Activated CD8-positive, alpha-beta memory T cell treated with anti-CD3 and anti-CD28 coated beads for 4 hours (primary cell): ENCODE data around the gene KRT5.
"Not testable (repeated sequence)": the region's sequence is repeated elsewhere in the genome, so short reads cannot be mapped to it uniquely, and the experiment has no call there.

Source experiments
- DNase-seq, 2 donors: peaks; one replicate each; pipeline ENCODE4 v3.0.0-alpha.2; 2020; ENCODE audit warnings: low read depth in 2 of 2

KRT5 gene

GRCh38 chr12:52521175-52521567 is 977 bp upstream of the KRT5 start:
- no peak for DNase-seq

GRCh38 chr12:52519387-52519703 is 849 bp downstream of the KRT5 start:
- DNase-seq: no peak

GRCh38 chr12:52518574-52519386 is 1.4 kb downstream of the KRT5 start:
- no peak for DNase-seq

GRCh38 chr12:52517888-52518287 is 2.3 kb downstream of the KRT5 start:
- DNase-seq: no peak

GRCh38 chr12:52517005-52517835 is 3.0 kb downstream of the KRT5 start:
- no peak for DNase-seq

- no peak for DNase-seq
Measured at GRCh38 chr12:52515927-52516831, 4.0 kb downstream of the KRT5 start.

GRCh38 chr12:52515319-52515646 is 4.9 kb downstream of the KRT5 start:
- no peak for DNase-seq

- no peak for DNase-seq
Measured at GRCh38 chr12:52514471-52515318, 5.5 kb downstream of the KRT5 start.

GRCh38 chr12:52513736-52514135 is 6.5 kb downstream of the KRT5 start:
- DNase-seq: no peak

- DNase-seq: no peak
Measured at GRCh38 chr12:52508211-52508610, 12.0 kb downstream of the KRT5 start.

GRCh38 chr12:52506858-52507715 is 13.1 kb downstream of the KRT5 start:
- no peak for DNase-seq

GRCh38 chr12:52502877-52503276 is 17.3 kb downstream of the KRT5 start:
- no peak for DNase-seq

GRCh38 chr12:52501490-52501889 is 18.7 kb downstream of the KRT5 start:
- DNase-seq: no peak

- DNase-seq: not testable (repeated sequence)
Measured at GRCh38 chr12:52500574-52500973, 19.6 kb downstream of the KRT5 start.

GRCh38 chr12:52499806-52500560 is 20.2 kb downstream of the KRT5 start:
- no peak for DNase-seq

GRCh38 chr12:52498946-52499345 is 21.2 kb downstream of the KRT5 start:
- no peak for DNase-seq

- DNase-seq: no peak
Measured at GRCh38 chr12:52497975-52498374, 22.2 kb downstream of the KRT5 start.

GRCh38 chr12:52496590-52497071 is 23.6 kb downstream of the KRT5 start:
- no peak for DNase-seq

- no peak for DNase-seq
Measured at GRCh38 chr12:52496054-52496453, 24.1 kb downstream of the KRT5 start.
